ENCODE results near the gene ACACA. TPM values are rescaled to one million over a fixed set of nuclear protein-coding genes. Genes with fewer than 3 reads are reported as not detected.
A peak's percentile ranks its signal among the peaks of the same experiment; 100 is the strongest.

Gene ACACA
- total and polyA plus RNA-seq, 9 of the 15 experiments (the other 6 are each of a cell fraction or from before 2014, with no cell fraction given): 35.9 to 135 (median 88.4) TPM

DNA sequence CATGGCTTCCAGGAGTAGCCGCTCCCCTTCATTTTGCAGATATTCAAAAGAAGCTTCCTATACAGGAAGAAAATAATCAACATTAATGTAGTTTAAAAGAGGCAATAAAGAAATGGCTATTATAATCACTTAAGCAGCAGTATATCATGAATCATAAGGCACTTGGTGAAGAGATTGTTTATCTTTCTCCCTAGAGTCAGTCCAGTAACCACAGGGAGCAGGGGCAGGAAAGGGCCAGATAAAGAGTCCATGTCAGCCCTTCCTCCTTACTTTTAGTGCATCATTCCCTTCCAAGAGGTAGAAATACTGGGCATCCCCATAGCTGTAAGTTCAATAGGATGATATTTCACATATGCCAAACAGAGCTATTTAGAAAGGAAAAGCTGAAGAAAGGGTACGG is 215.4 kb downstream of the ACACA start:
- Histone ChIP-seq H3K4me3 (no peak overlapping the region), H3K79me2 (ENCODE audit: control insufficient read depth, insufficient read depth, low read length) (no peaks in the 10 kb centered on the region), H3K4me1 (replicated peaks in 1 of 2; ENCODE audit: control insufficient read depth in 2 of 2, insufficient read depth in 2 of 2, low read length in 2 of 2) (no peaks in the 10 kb centered on the region), H3K9ac (ENCODE audit: insufficient read depth in 1 of 2, low read depth in 2 of 2, low read length in 2 of 2) (no peak overlapping the region), H3K4me2 (ENCODE audit: insufficient read depth, low read length) (no peak overlapping the region), H3K27ac (ENCODE audit: extremely low read depth, low read depth, low read length) (no peak overlapping the region), H3K9me1 (ENCODE audit: control insufficient read depth, insufficient read depth, low read length) (no peaks in the 10 kb centered on the region), H2AFZ (ENCODE audit: low read depth, low read length) (no peak overlapping the region), H3K9me3 (replicated peaks; ENCODE audit: control insufficient read depth, insufficient read depth, low read depth, low read length) (no peaks in the 10 kb centered on the region), H3K36me3 (ENCODE audit: control insufficient read depth, insufficient read depth, low read length) (peaks cover 95% of the 10 kb centered on the region), H4K20me1 (replicated peaks; ENCODE audit: control insufficient read depth, insufficient read depth, low read length) (no peaks in the 10 kb centered on the region), H3K27me3 (ENCODE audit: control insufficient read depth in 2 of 2, insufficient read depth in 2 of 2, low read length in 2 of 2) (no peaks in the 10 kb centered on the region)
- ATAC-seq (no peak), DNase-seq (ENCODE audit: extremely low read depth in 1 of 4, low spot score in 3 of 4) (no peak), FAIRE-seq (no peak)
- BruUV-seq (replicated peaks): no TSS peak
- ChIA-PET POLR2A (no interaction called here), CTCF (ENCODE audit: low intra/inter-chr PET ratio) (no interaction called here)
- in situ Hi-C loops (cut with MboI): no loop called here
- intact Hi-C loops (cut with micrococcal nuclease): no loop called here
- TF ChIP-seq ETV1 (tag; conservative IDR thresholded peaks at IDR 0.05; ENCODE audit: low read depth) (no peak), FOSL1 (tag; conservative IDR thresholded peaks at IDR 0.05) (peak; percentile 23; the same call in 1 of the 2 replicates), TCF15 (CRISPR knock-in tag; IDR thresholded peaks at IDR 0.05) (no peak)
- WGBS (ENCODE audit: insufficient coverage, low coverage, missing lambda C conversion rate): 96% methylated on average over 2 of the region's 2 CpGs

DNA sequence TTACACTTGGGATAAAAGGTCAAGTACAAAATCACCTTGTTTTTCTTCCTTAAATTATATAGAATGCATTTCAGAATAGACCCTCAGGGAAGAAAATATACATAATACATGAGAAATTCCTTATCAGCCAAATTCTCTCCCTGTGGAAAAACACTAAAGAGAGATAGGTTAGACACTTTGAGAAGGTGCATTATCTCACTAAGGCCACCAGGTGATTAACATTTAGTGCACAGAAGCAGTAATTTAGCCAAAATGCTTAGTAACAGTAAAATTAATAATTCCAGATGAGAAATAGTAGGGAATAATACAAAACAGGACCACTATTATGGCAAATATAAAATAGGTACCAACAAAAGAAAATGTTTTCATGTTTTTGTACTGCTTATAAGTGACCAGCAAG is 216.1 kb downstream of the ACACA start:
- Histone ChIP-seq H3K9ac (ENCODE audit: insufficient read depth in 1 of 2, low read depth in 2 of 2, low read length in 2 of 2) (no peak overlapping the region), H3K9me3 (replicated peaks; ENCODE audit: control insufficient read depth, insufficient read depth, low read depth, low read length) (no peaks in the 10 kb centered on the region), H3K4me2 (ENCODE audit: insufficient read depth, low read length) (no peak overlapping the region), H3K9me1 (ENCODE audit: control insufficient read depth, insufficient read depth, low read length) (no peaks in the 10 kb centered on the region), H3K79me2 (ENCODE audit: control insufficient read depth, insufficient read depth, low read length) (no peaks in the 10 kb centered on the region), H4K20me1 (replicated peaks; ENCODE audit: control insufficient read depth, insufficient read depth, low read length) (no peaks in the 10 kb centered on the region), H3K4me1 (replicated peaks in 1 of 2; ENCODE audit: control insufficient read depth in 2 of 2, insufficient read depth in 2 of 2, low read length in 2 of 2) (no peaks in the 10 kb centered on the region), H2AFZ (ENCODE audit: low read depth, low read length) (no peak overlapping the region), H3K27ac (ENCODE audit: extremely low read depth, low read depth, low read length) (no peak overlapping the region), H3K4me3 (no peak overlapping the region), H3K27me3 (ENCODE audit: control insufficient read depth in 2 of 2, insufficient read depth in 2 of 2, low read length in 2 of 2) (no peaks in the 10 kb centered on the region), H3K36me3 (ENCODE audit: control insufficient read depth, insufficient read depth, low read length) (peaks cover 95% of the 10 kb centered on the region)
- TF ChIP-seq PYGO2 (tag; IDR thresholded peaks at IDR 0.05) (no peak), ARHGAP35 (IDR thresholded peaks at IDR 0.05; ENCODE audit: partially characterized antibody) (no peak), ZFPM2 (CRISPR knock-in tag; IDR thresholded peaks at IDR 0.05) (no peak), ZBED1 (IDR thresholded peaks at IDR 0.05) (no peak), WHSC1 (IDR thresholded peaks at IDR 0.05; ENCODE audit: low read length) (no peak), BRF1 (IDR thresholded peaks at IDR 0.05; ENCODE audit: borderline replicate concordance, extremely low read depth, insufficient read length) (no peak), RBM22 (IDR thresholded peaks at IDR 0.05; ENCODE audit: low read depth, low read length, poor library complexity, severe bottlenecking) (no peak), SPI1 (IDR thresholded peaks at IDR 0.05; ENCODE audit: borderline replicate concordance, low read depth, low read length) (no peak), SMC3 (conservative IDR thresholded peaks at IDR 0.05; ENCODE audit: insufficient read depth, low read depth, low read length) (no peak), HIVEP1 (CRISPR knock-in tag; IDR thresholded peaks at IDR 0.05) (no peak), ZNF551 (CRISPR knock-in tag; IDR thresholded peaks at IDR 0.05) (no peak), KLF16 (IDR thresholded peaks at IDR 0.05) (no peak)
- DNase-seq (ENCODE audit: extremely low read depth in 1 of 4, low spot score in 3 of 4): peak in 2 of 4 experiments; percentile 19 to 26
- ATAC-seq: no peak
- ChIA-PET CTCF (ENCODE audit: low intra/inter-chr PET ratio) (no interaction called here), POLR2A (no interaction called here)
- in situ Hi-C loops (cut with MboI): no loop called here
- no TSS peak for BruUV-seq (replicated peaks)
- no peak for FAIRE-seq
- intact Hi-C loops (cut with micrococcal nuclease): no loop called here

Data from K562 (cell line).